K562 (cell line): ENCODE measurements around the gene BANF2. TPM values are rescaled to one million over a fixed set of nuclear protein-coding genes. Genes with fewer than 3 reads are reported as not detected.

ENCODE experiments used
- ATAC-seq: fragments of 200-7000 bp; cut with Tn5 transposase; 3 replicates; pipeline ENCODE4 v1.9.1; 2020; ENCODE audit warnings: moderate library complexity
- BruUV-seq: library from RNA; stranded (reverse); fragments of 400-500 nt; replicated peaks from 2 replicates; lab custom pipeline; 2021; lab: Mats Ljungman, UMichigan
- CTCF ChIA-PET: fragments of 300-600 bp; formaldehyde crosslinking; extraction: SDS; loops from one replicate; lab custom pipeline; 2021; ENCODE audit warnings: low intra/inter-chr PET ratio; lab: Yijun Ruan, JAX
- POLR2A ChIA-PET: fragments of 300-600, 350-650 bp; sonication (Branson Sonifier 250); formaldehyde crosslinking; extraction: SDS; loops from one replicate; lab custom pipeline; 2021; ENCODE audit warnings: antibody characterized with exemption, inconsistent platforms; lab: Yijun Ruan, JAX
- DNase-seq, 4 experiments: peaks; one replicate each; pipeline versions ENCODE4 v3.0.0 to v3.0.0-alpha.2; 2011 to 2018; ENCODE audit warnings: low spot score in 3 of 4, mixed read lengths in 3 of 4; ENCODE audit errors: extremely low read depth in 1 of 4
- FAIRE-seq: peaks from 2 replicates; lab custom pipeline; 2011; peaks lifted over from hg19 to GRCh38; lab: Jason Lieb, UNC
- H2AFZ ChIP-seq: 2 replicates; pipeline ENCODE4 v1.6.0; 2011; ENCODE audit warnings: low read depth, low read length, control low read depth, inconsistent platforms
- H3K27ac ChIP-seq: fragments of 200-600 bp; 3 replicates; pipeline ENCODE4 v1.8.0; 2011; ENCODE audit warnings: low read depth, mild to moderate bottlenecking, control low read depth, inconsistent platforms, low read length, moderate library complexity, mixed read lengths; ENCODE audit errors: extremely low read depth
- H3K27me3 ChIP-seq, 2 experiments: fragments of 300-600 bp in 1 of 2; 2 replicates in 1 of 2; 3 replicates in 1 of 2; pipeline versions ENCODE4 v1.6.0 to v1.8.0; 2011; ENCODE audit warnings: inconsistent platforms in 2 of 2, low read length in 2 of 2, mild to moderate bottlenecking in 1 of 2, mixed read lengths in 1 of 2, moderate library complexity in 1 of 2; ENCODE audit not compliant: control insufficient read depth in 2 of 2, insufficient read depth in 2 of 2
- H3K36me3 ChIP-seq: fragments of 300-600 bp; 3 replicates; pipeline ENCODE4 v1.8.0; 2011; ENCODE audit warnings: mild to moderate bottlenecking, low read length, inconsistent platforms; ENCODE audit not compliant: control insufficient read depth, insufficient read depth
- H3K4me1 ChIP-seq, 2 experiments: fragments of 200-600 bp in 1 of 2; replicated peaks in 1 of 2; 2 replicates in 1 of 2; 3 replicates in 1 of 2; pipeline versions ENCODE4 v1.5.1 to v1.8.0; 2011; ENCODE audit warnings: inconsistent platforms in 2 of 2, low read length in 2 of 2, mild to moderate bottlenecking in 1 of 2, mixed read lengths in 1 of 2, moderate library complexity in 1 of 2; ENCODE audit not compliant: control insufficient read depth in 2 of 2, insufficient read depth in 2 of 2
- H3K4me2 ChIP-seq: 2 replicates; pipeline ENCODE4 v1.6.1; 2011; ENCODE audit warnings: low read length, control low read depth, inconsistent platforms, mixed read lengths; ENCODE audit not compliant: insufficient read depth
- H3K4me3 ChIP-seq: fragments of 200-600 bp; sonication (generic), shearing (Covaris generic); 2 replicates; pipeline ENCODE4 v1.5.1; 2016; ENCODE audit warnings: control low read depth, inconsistent platforms
- H3K79me2 ChIP-seq: fragments of 200-600 bp; 3 replicates; pipeline ENCODE4 v1.8.0; 2011; ENCODE audit warnings: low read length, inconsistent platforms; ENCODE audit not compliant: control insufficient read depth, insufficient read depth
- H3K9ac ChIP-seq, 2 experiments: 2 replicates each; pipeline versions ENCODE4 v1.6.0 to v1.6.1; 2011; ENCODE audit warnings: low read depth in 2 of 2, low read length in 2 of 2, control low read depth in 1 of 2, inconsistent platforms in 1 of 2, mild to moderate bottlenecking in 1 of 2, mixed read lengths in 1 of 2; ENCODE audit not compliant: insufficient read depth in 1 of 2
- H3K9me1 ChIP-seq: one replicate; pipeline ENCODE4 v1.6.0; 2011; ENCODE audit warnings: inconsistent platforms, mild to moderate bottlenecking, low read length, moderate library complexity; ENCODE audit not compliant: control insufficient read depth, insufficient read depth
- H3K9me3 ChIP-seq: replicated peaks from 2 replicates; pipeline ENCODE4 v1.5.1; 2011; ENCODE audit warnings: low read depth, low read length, inconsistent platforms; ENCODE audit not compliant: control insufficient read depth, insufficient read depth
- H4K20me1 ChIP-seq: replicated peaks from 2 replicates; pipeline ENCODE4 v1.6.1; 2011; ENCODE audit warnings: low read length, inconsistent platforms, mixed read lengths; ENCODE audit not compliant: control insufficient read depth, insufficient read depth
- FOXA3 ChIP-seq, 2 experiments: fragments of 450-650 bp in 1 of 2; sonication (generic) in 1 of 2; formaldehyde crosslinking; IDR thresholded peaks in 1 of 2; conservative IDR thresholded peaks in 1 of 2; 2 replicates each; pipeline versions ENCODE4 v1.4.0 to v1.8.0; 2020 to 2022; ENCODE audit warnings: mild to moderate bottlenecking in 2 of 2, missing genetic modification reagents in 1 of 2
- KAT8 ChIP-seq: fragments of 450-650 bp; IDR thresholded peaks from 2 replicates; pipeline ENCODE4 v1.6.1; 2016; ENCODE audit warnings: low read depth, mild to moderate bottlenecking
- U2AF1 ChIP-seq: fragments of 200-400 bp; formaldehyde crosslinking; optimal IDR thresholded peaks from 2 replicates; pipeline ENCODE3; 2017; ENCODE audit warnings: mild to moderate bottlenecking, low read depth, low read length, moderate library complexity
- WGBS: fragments of 100-300 bp; shearing (Covaris generic); methylation state at CpG from one replicate; pipeline ENCODE4 v1.1.6; 2016; ENCODE audit warnings: low coverage, mixed read lengths; ENCODE audit not compliant: insufficient coverage; ENCODE audit errors: missing lambda C conversion rate; 5-methylcytosine and 5-hydroxymethylcytosine counted together
- in situ Hi-C: fragments of 300-500 bp; cut with MboI; formaldehyde crosslinking; loops from 4 replicates; pipeline ENCODE4 v1.15.0; 2018; ENCODE audit warnings: inconsistent platforms, mixed read lengths
- intact Hi-C: fragments of 100-400 bp; cut with micrococcal nuclease; formaldehyde crosslinking; loops from 2 replicates; pipeline ENCODE4 v1.14.2; 2022
- polyA plus RNA-seq, 8 experiments: library from polyadenylated mRNA; depleted of rRNA in 4 of 8; stranded (reverse) in 5 of 8; unstranded in 3 of 8; fragments of >200 nt; fragmentation: Nextera tagmentation in 2 of 8; fragmentation: Illumina TruSeq in 1 of 8; extraction: Ambion mirVana in 2 of 8; extraction: Trizol in 1 of 8; gene quantifications; 2 replicates each; pipeline versions ENCODE4 v1.2.1 to v1.2.3, GENCODE V29; 2011 to 2014; ENCODE audit warnings: inconsistent platforms in 1 of 8, missing spikeins in 1 of 8
- total RNA-seq, 7 experiments: library from RNA; depleted of rRNA in 6 of 7; stranded (reverse); fragments of >200 nt in 6 of 7; fragmentation: Illumina TruSeq in 2 of 7; extraction: Trizol in 2 of 7; gene quantifications; 2 replicates each; pipeline versions ENCODE4 v1.2.1 to v1.2.3, GENCODE V29; 2011 to 2021; ENCODE audit warnings: low replicate concordance in 1 of 7
- TF ChIP-seq, protein P1 (sequence below): fragments of 450-650 bp; IDR thresholded peaks from 2 replicates; pipeline ENCODE4 v1.6.1; 2017; ENCODE audit warnings: antibody characterized with exemption, mild to moderate bottlenecking
- TF ChIP-seq, protein P2 (sequence below): sonication (generic); formaldehyde crosslinking; IDR thresholded peaks from 2 replicates; pipeline ENCODE4 v1.8.0; 2022; ENCODE audit warnings: mild to moderate bottlenecking, missing genetic modification reagents

Gene BANF2
- total and polyA plus RNA-seq, 9 of the 15 experiments (the other 6 are each of a cell fraction or from before 2014, with no cell fraction given) = not detected

DNA sequence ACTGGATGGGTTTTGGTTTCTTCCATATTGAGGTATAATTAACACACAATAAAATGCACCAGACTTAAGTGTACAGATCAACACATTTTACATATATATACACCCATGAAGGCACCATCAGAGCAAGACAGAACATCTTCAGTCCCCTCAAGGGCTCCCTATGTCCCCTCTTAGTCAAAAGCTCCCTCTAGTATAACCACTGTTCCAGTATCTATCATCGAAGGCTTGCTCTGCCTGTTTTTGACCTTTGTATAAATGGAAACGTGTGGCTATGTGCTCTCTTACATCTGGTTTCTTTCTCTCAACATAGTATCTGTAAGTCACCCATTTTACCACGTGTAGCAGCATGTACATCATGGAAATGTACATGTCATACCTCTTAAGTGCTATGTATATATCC, 66.5 kb downstream of the BANF2 start:
- Histone ChIP-seq H3K79me2 (no peaks in the 10 kb centered on the region), H3K27me3 (peaks cover 0 to 20% of the 10 kb centered on the region in 2 experiments; a peak in 3 of 5 replicates), H3K27ac (no peak overlapping the region), H3K4me2 (no peak overlapping the region), H3K4me1 (no peaks in the 10 kb centered on the region), H4K20me1 (no peaks in the 10 kb centered on the region), H3K9ac (no peak overlapping the region), H3K4me3 (no peak overlapping the region), H3K9me1 (no peaks in the 10 kb centered on the region), H2AFZ (no peak overlapping the region), H3K9me3 (no peaks in the 10 kb centered on the region), H3K36me3 (no peaks in the 10 kb centered on the region)
- TF ChIP-seq U2AF1 (no peak), FOXA3 (CRISPR knock-in tag; conservative IDR thresholded peaks at IDR 0.05 in 1 of 2, IDR thresholded peaks at IDR 0.05 in 1 of 2) (no peak), KAT8 (no peak)
- TF ChIP-seq, protein P1, sequence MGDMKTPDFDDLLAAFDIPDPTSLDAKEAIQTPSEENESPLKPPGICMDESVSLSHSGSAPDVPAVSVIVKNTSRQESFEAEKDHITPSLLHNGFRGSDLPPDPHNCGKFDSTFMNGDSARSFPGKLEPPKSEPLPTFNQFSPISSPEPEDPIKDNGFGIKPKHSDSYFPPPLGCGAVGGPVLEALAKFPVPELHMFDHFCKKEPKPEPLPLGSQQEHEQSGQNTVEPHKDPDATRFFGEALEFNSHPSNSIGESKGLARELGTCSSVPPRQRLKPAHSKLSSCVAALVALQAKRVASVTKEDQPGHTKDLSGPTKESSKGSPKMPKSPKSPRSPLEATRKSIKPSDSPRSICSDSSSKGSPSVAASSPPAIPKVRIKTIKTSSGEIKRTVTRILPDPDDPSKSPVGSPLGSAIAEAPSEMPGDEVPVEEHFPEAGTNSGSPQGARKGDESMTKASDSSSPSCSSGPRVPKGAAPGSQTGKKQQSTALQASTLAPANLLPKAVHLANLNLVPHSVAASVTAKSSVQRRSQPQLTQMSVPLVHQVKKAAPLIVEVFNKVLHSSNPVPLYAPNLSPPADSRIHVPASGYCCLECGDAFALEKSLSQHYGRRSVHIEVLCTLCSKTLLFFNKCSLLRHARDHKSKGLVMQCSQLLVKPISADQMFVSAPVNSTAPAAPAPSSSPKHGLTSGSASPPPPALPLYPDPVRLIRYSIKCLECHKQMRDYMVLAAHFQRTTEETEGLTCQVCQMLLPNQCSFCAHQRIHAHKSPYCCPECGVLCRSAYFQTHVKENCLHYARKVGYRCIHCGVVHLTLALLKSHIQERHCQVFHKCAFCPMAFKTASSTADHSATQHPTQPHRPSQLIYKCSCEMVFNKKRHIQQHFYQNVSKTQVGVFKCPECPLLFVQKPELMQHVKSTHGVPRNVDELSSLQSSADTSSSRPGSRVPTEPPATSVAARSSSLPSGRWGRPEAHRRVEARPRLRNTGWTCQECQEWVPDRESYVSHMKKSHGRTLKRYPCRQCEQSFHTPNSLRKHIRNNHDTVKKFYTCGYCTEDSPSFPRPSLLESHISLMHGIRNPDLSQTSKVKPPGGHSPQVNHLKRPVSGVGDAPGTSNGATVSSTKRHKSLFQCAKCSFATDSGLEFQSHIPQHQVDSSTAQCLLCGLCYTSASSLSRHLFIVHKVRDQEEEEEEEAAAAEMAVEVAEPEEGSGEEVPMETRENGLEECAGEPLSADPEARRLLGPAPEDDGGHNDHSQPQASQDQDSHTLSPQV = no peak
- TF ChIP-seq, protein P2, sequence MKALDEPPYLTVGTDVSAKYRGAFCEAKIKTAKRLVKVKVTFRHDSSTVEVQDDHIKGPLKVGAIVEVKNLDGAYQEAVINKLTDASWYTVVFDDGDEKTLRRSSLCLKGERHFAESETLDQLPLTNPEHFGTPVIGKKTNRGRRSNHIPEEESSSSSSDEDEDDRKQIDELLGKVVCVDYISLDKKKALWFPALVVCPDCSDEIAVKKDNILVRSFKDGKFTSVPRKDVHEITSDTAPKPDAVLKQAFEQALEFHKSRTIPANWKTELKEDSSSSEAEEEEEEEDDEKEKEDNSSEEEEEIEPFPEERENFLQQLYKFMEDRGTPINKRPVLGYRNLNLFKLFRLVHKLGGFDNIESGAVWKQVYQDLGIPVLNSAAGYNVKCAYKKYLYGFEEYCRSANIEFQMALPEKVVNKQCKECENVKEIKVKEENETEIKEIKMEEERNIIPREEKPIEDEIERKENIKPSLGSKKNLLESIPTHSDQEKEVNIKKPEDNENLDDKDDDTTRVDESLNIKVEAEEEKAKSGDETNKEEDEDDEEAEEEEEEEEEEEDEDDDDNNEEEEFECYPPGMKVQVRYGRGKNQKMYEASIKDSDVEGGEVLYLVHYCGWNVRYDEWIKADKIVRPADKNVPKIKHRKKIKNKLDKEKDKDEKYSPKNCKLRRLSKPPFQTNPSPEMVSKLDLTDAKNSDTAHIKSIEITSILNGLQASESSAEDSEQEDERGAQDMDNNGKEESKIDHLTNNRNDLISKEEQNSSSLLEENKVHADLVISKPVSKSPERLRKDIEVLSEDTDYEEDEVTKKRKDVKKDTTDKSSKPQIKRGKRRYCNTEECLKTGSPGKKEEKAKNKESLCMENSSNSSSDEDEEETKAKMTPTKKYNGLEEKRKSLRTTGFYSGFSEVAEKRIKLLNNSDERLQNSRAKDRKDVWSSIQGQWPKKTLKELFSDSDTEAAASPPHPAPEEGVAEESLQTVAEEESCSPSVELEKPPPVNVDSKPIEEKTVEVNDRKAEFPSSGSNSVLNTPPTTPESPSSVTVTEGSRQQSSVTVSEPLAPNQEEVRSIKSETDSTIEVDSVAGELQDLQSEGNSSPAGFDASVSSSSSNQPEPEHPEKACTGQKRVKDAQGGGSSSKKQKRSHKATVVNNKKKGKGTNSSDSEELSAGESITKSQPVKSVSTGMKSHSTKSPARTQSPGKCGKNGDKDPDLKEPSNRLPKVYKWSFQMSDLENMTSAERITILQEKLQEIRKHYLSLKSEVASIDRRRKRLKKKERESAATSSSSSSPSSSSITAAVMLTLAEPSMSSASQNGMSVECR = no peak
- ChIA-PET POLR2A (interaction anchor here (1.2 kb wide), 1 partner anchor 9 kb away, joined by 3 read pairs; no protein-coding TSS in a partner anchor), CTCF (no interaction called here)
- no peak for DNase-seq
- no peak for ATAC-seq
- in situ Hi-C loops = no loop called here
- BruUV-seq = no TSS peak
- FAIRE-seq = no peak
- 0% methylated on average over 3 of the region's 3 CpGs for WGBS
- intact Hi-C loops = no loop called here
